Adrenal gland (tissue), 12 donors: ENCODE results near the gene SRPK1. TPM values are rescaled to one million over a fixed set of nuclear protein-coding genes. Genes with fewer than 3 reads are reported as not detected.

Experiments used
- DNase-seq, 7 donors: peaks; one replicate each; pipeline ENCODE4 v3.0.0-alpha.2; 2019 to 2020
- H3K27ac ChIP-seq, 5 donors: fragments of 200-600 bp; sonication (generic) in 4 of 5; 1 replicate in 3 of 5; 2 replicates in 2 of 5; pipeline versions ENCODE4 v1.5.1 to v1.8.0; 2016 to 2020; ENCODE audit warnings: mild to moderate bottlenecking in 1 of 5
- H3K27me3 ChIP-seq: fragments of 200-600 bp; 2 replicates; pipeline ENCODE4 v1.8.0; 2021
- H3K36me3 ChIP-seq, 2 donors: fragments of 200-600 bp; replicated peaks in 1 of 2; 1 replicate in 1 of 2; 2 replicates in 1 of 2; pipeline versions ENCODE4 v1.5.1 to v1.8.0; 2018 to 2022
- H3K4me1 ChIP-seq, 2 donors: fragments of 200-600 bp; replicated peaks in 1 of 2; 1 replicate in 1 of 2; 2 replicates in 1 of 2; pipeline versions ENCODE4 v1.5.1 to v1.8.0; 2018 to 2021
- H3K4me3 ChIP-seq, 4 donors: fragments of 200-600 bp; sonication (generic) in 3 of 4; one replicate each; pipeline ENCODE4 v1.5.1; 2016 to 2018
- H3K9me3 ChIP-seq, 3 donors: fragments of 200-600 bp; sonication (generic) in 1 of 3; replicated peaks in 1 of 3; 1 replicate in 2 of 3; 2 replicates in 1 of 3; pipeline versions ENCODE4 v1.5.1 to v1.8.0; 2016 to 2021
- POLR2A ChIP-seq, 2 donors: fragments of 450-650 bp; IDR thresholded peaks; one replicate each; pipeline ENCODE4 v1.6.1; 2017; ENCODE audit warnings: antibody characterized with exemption in 2 of 2, mild to moderate bottlenecking in 2 of 2, moderate library complexity in 1 of 2
- WGBS, 4 donors: extraction: QIAGEN DNeasy Blood & Tissue Kit in 2 of 4; methylation state at CpG; one replicate each; pipeline versions ENCODE4 v1.1.5 to v1.1.7; 2013 to 2017; 5-methylcytosine and 5-hydroxymethylcytosine counted together
- intact Hi-C, 2 donors: fragments of 100-400 bp; cut with DNase I; formaldehyde crosslinking; loops; one replicate each; pipeline versions ENCODE4 v1.14.1 to v1.15.0; 2022 to 2023
- polyA plus RNA-seq, 3 donors: library from polyadenylated mRNA; stranded (reverse); fragments of 200-250 nt in 2 of 3; fragments of 350-450 nt in 1 of 3; fragmentation: Illumina TruSeq in 1 of 3; extraction: RNeasy Lipid Tissue Mini Kit (QIAGEN cat#74804) in 1 of 3; gene quantifications; one replicate each; pipeline ENCODE4 v1.2.3, GENCODE V29; 2013 to 2014
- total RNA-seq, 9 donors: library from RNA; depleted of rRNA in 4 of 9; stranded (reverse); fragments of >200 nt in 4 of 9; fragments of 120-200 nt in 1 of 9; fragmentation: NEBNext Ultra II Directional in 1 of 9; extraction: Animal tissue kit (Norgen Biotek cat#: 25700) in 1 of 9; gene quantifications; one replicate each; pipeline versions ENCODE4 v1.1.0 to v1.2.4, GENCODE V29; 2013 to 2023
- TF ChIP-seq, protein P1 (sequence below), 6 experiments: fragments of 450-650 bp in 4 of 6; fragments of 200-600 bp in 2 of 6; sonication (generic) in 1 of 6; IDR thresholded peaks; 1 replicate in 5 of 6; 2 replicates in 1 of 6; pipeline versions ENCODE4 v1.5.1 to v1.8.0; 2016 to 2021; ENCODE audit warnings: antibody characterized with exemption in 6 of 6, mild to moderate bottlenecking in 2 of 6, moderate library complexity in 1 of 6
- donor health status: healthy with polysubstance abuse.
- donor health status: Bipolar disorder and iron deficiency.
- donor health status: DM: yes; HTN: yes; CAD: no.
- donor health status: DM: no; HTN: no; CAD: no.
- donor health status: DM: no; HTN: no; CAD: no.
- donor health status: DM: yes; HTN: yes; CAD: no.

Gene SRPK1
- total and polyA plus RNA-seq, 12 donors, result 5.1 to 37.7 (median 15.8) TPM

DNA sequence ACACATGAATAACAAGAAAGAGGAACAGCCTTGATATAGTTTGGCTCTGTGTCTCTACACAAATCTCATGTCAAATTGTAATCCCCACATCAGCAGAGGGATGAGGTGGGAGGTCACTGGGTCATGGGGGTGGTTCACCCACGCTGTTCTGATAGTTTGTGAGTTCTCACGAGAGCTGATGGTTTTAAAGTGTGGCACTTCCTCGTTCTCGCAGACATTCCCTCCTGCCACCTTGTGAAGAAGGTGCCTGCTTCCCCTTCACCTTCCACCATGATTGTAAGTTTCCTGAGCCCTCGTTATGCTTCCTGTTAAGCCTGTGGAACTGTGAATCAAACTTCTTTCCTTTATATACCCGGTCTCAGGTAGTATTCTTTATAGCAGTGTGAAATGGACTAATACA lies 13.1 kb downstream of the SRPK1 start:
- Histone ChIP-seq H3K27ac (no peak overlapping the region), H3K36me3 (no peaks in the 10 kb centered on the region), H3K27me3 (no peaks in the 10 kb centered on the region), H3K9me3 (no peaks in the 10 kb centered on the region), H3K4me1 (no peaks in the 10 kb centered on the region), H3K4me3 (no peak overlapping the region)
- TF ChIP-seq POLR2A (IDR thresholded peaks at IDR 0.05), result no peak
- TF ChIP-seq, protein P1, sequence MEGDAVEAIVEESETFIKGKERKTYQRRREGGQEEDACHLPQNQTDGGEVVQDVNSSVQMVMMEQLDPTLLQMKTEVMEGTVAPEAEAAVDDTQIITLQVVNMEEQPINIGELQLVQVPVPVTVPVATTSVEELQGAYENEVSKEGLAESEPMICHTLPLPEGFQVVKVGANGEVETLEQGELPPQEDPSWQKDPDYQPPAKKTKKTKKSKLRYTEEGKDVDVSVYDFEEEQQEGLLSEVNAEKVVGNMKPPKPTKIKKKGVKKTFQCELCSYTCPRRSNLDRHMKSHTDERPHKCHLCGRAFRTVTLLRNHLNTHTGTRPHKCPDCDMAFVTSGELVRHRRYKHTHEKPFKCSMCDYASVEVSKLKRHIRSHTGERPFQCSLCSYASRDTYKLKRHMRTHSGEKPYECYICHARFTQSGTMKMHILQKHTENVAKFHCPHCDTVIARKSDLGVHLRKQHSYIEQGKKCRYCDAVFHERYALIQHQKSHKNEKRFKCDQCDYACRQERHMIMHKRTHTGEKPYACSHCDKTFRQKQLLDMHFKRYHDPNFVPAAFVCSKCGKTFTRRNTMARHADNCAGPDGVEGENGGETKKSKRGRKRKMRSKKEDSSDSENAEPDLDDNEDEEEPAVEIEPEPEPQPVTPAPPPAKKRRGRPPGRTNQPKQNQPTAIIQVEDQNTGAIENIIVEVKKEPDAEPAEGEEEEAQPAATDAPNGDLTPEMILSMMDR (IDR thresholded peaks at IDR 0.05), result no peak
- intact Hi-C loops, result no loop called here
- 89 to 98% (median 90%) methylated on average over 6 of the region's 6 CpGs for WGBS, 4 donors
- DNase-seq, result no peak

DNA sequence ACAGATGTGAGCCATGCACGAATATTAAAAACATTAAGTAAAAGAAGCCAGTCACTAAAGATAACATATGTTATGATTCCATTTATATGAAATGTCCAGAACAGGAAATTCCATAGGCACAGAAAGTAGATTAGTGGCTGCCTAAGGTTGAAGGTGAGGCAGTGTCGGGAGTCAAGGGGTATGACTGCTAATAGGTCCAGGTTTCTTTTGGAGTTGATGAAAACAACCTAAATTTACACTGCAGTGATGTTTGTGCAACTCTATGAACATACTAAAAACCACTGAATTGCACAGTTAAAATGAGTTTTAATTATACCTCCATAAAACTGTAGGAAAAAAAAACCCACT lies 14.4 kb downstream of the SRPK1 start:
- Histone ChIP-seq H3K27ac (no peak overlapping the region), H3K27me3 (no peaks in the 10 kb centered on the region), H3K9me3 (no peaks in the 10 kb centered on the region), H3K4me1 (no peaks in the 10 kb centered on the region), H3K36me3 (no peaks in the 10 kb centered on the region), H3K4me3 (no peak overlapping the region)
- TF ChIP-seq POLR2A (IDR thresholded peaks at IDR 0.05), result no peak
- TF ChIP-seq, protein P1 (IDR thresholded peaks at IDR 0.05), result no peak
- DNase-seq, result no peak
- 57 to 59% (median 58%) methylated on average over 2 of the region's 2 CpGs for WGBS, 4 donors
- intact Hi-C loops, result no loop called here

DNA sequence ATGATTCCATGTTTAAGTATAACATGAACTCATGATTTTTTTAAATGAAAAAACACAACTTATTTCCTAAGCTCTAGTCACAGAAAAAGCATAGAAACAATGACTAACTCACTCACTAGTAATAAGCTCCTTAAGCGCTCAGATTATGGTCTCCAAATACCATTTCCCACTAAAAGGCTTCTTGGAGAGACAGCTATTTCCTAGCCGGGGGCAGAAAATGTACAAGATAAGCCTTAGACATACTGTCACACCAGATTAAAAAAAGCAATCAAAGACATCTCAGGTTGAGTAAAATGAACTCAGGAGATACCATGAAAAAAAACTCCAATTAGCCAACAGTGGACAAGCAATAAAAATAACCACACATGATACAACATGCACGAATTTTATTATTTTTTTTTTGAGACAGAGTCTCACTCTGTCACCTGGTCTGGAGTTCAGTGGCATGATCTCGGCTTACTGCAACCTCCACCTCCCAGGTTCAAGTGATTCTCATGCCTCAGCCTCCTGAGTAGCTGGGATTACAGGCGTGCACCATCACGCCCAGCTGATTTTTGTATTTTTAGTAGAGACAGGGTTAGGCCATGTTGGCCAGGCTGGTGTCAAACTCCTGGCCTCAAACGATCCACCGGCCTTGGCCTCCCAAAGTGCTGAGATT lies 14.9 kb downstream of the SRPK1 start:
- intact Hi-C loops, result no loop called here
- Histone ChIP-seq H3K27ac (no peak overlapping the region), H3K9me3 (no peaks in the 10 kb centered on the region), H3K27me3 (no peaks in the 10 kb centered on the region), H3K36me3 (no peaks in the 10 kb centered on the region), H3K4me1 (no peaks in the 10 kb centered on the region), H3K4me3 (no peak overlapping the region)
- WGBS, 4 donors, result 68 to 79% (median 75%) methylated on average over 8 of the region's 8 CpGs
- no peak for DNase-seq
- no peak for TF ChIP-seq POLR2A (IDR thresholded peaks at IDR 0.05)
- TF ChIP-seq, protein P1 (IDR thresholded peaks at IDR 0.05), result no peak

- intact Hi-C loops, result no loop called here
- no peak for DNase-seq
Observed at GRCh38 chr6:35905141-35905785, 15.6 kb downstream of the SRPK1 start.

More at GRCh38 chr6:35905141-35905785, 15.6 kb downstream of the SRPK1 start:
- 69 to 81% (median 74%) methylated on average over 2 of the region's 2 CpGs for WGBS, 4 donors
- no peak overlapping the region for H3K4me3 ChIP-seq
- no peak overlapping the region for H3K27ac ChIP-seq
- TF ChIP-seq POLR2A (IDR thresholded peaks at IDR 0.05), result no peak
- TF ChIP-seq, protein P1 (IDR thresholded peaks at IDR 0.05), result no peak
- H3K27me3 ChIP-seq, result no peaks in the 10 kb centered on the region
- H3K36me3 ChIP-seq, result no peaks in the 10 kb centered on the region
- no peaks in the 10 kb centered on the region for H3K4me1 ChIP-seq
- H3K9me3 ChIP-seq, result no peaks in the 10 kb centered on the region
